Astrocyte of the spinal cord (primary cell): ENCODE data around the gene KIFBP.

Source experiments
- DNase-seq: peaks from one replicate; pipeline ENCODE4 v3.0.0; 2011; ENCODE audit warnings: low read depth, low spot score
- H3K4me3 ChIP-seq: 2 replicates; pipeline ENCODE4 v1.5.1; 2011; ENCODE audit warnings: low read depth, mild to moderate bottlenecking, low read length, moderate library complexity
- CTCF ChIP-seq: IDR thresholded peaks from 2 replicates; pipeline ENCODE4 v1.5.1; 2012; ENCODE audit warnings: low read depth, mild to moderate bottlenecking, low read length, inconsistent platforms
- in situ Hi-C: cut with HindIII; loops from 2 replicates; pipeline ENCODE4 v1.10.0; 2017; ENCODE audit warnings: low sequenced_read_pairs

The KIFBP gene

GRCh38 chr10:69042838-69043237, 54.2 kb downstream of the KIFBP start:
- TF ChIP-seq CTCF: no peak
- in situ Hi-C loops: no loop called here
- H3K4me3 ChIP-seq: no peak overlapping the region
- DNase-seq: no peak

- no peak overlapping the region for H3K4me3 ChIP-seq
- in situ Hi-C loops: no loop called here
- no peak for DNase-seq
Observed at GRCh38 chr10:69043931-69044531, 55.4 kb downstream of the KIFBP start.

GRCh38 chr10:69044546-69044945, 55.9 kb downstream of the KIFBP start:
- no peak overlapping the region for H3K4me3 ChIP-seq
- no peak for DNase-seq
- TF ChIP-seq CTCF: no peak
- in situ Hi-C loops: no loop called here

More at GRCh38 chr10:69043931-69044531, 55.4 kb downstream of the KIFBP start:
- no peak for TF ChIP-seq CTCF

- in situ Hi-C loops: no loop called here
- DNase-seq: no peak
- H3K4me3 ChIP-seq: no peak overlapping the region
- no peak for TF ChIP-seq CTCF
Observed at GRCh38 chr10:69045441-69046300, 57.1 kb downstream of the KIFBP start.

GRCh38 chr10:69047111-69047832, 58.7 kb downstream of the KIFBP start:
- H3K4me3 ChIP-seq: no peak overlapping the region
- in situ Hi-C loops: no loop called here

More at GRCh38 chr10:69047111-69047832, 58.7 kb downstream of the KIFBP start:
- DNase-seq: no peak
- TF ChIP-seq CTCF: no peak
